OCI-LY1 (cell line): ENCODE results near the gene LRTM2.

Experiments
- CTCF ChIP-seq: fragments of 200-600 bp; sonication (generic), shearing (Covaris generic); IDR thresholded peaks from 2 replicates; pipeline ENCODE4 v1.5.1; 2017; ENCODE audit warnings: mild to moderate bottlenecking, antibody characterized with exemption, low read length, moderate library complexity, mixed read lengths
- EZH2 ChIP-seq: fragments of 200-600 bp; sonication (generic), shearing (Covaris generic); IDR thresholded peaks from 2 replicates; pipeline ENCODE4 v1.8.0; 2017; ENCODE audit warnings: borderline replicate concordance, mixed run types, mild to moderate bottlenecking, antibody characterized with exemption, low read length, moderate library complexity, mixed read lengths

- TF ChIP-seq CTCF (no peak), EZH2 (no peak)
Observed at GRCh38 chr12:1841586-1842182, 21.3 kb downstream of the LRTM2 start.
